Kidney capillary endothelial cell (primary cell): ENCODE results near the gene CCL23.
A peak's percentile ranks its signal among the peaks of the same experiment; 100 is the strongest.

Experiments used
- DNase-seq: peaks from one replicate; pipeline ENCODE4 v3.0.0-alpha.2; 2018; ENCODE audit warnings: low spot score

Gene CCL23

GRCh38 chr17:35969558-35970380 is 48.0 kb downstream of the CCL23 start:
- peak; percentile 70 for DNase-seq

- DNase-seq = no peak
Measured at GRCh38 chr17:35968520-35969054, 49.2 kb downstream of the CCL23 start.

GRCh38 chr17:35965272-35965671 is 52.5 kb downstream of the CCL23 start:
- no peak for DNase-seq

- no peak for DNase-seq
Measured at GRCh38 chr17:35963663-35964062, 54.1 kb downstream of the CCL23 start.
